GM03348 (cell line): ENCODE results near the gene CMTR1.
A peak's percentile ranks its signal among the peaks of the same experiment; 100 is the strongest.

Source experiments
- DNase-seq: peaks from one replicate; pipeline ENCODE4 v3.0.0; 2012; ENCODE audit warnings: low spot score

The CMTR1 gene

GRCh38 chr6:37479266-37479854 lies 46.3 kb downstream of the CMTR1 start:
- no peak for DNase-seq

- DNase-seq = no peak
These were observed 47.2 kb downstream of the CMTR1 start for GRCh38 chr6:37480118-37480736.

GRCh38 chr6:37480951-37481534 lies 48.0 kb downstream of the CMTR1 start:
- DNase-seq = no peak

DNA sequence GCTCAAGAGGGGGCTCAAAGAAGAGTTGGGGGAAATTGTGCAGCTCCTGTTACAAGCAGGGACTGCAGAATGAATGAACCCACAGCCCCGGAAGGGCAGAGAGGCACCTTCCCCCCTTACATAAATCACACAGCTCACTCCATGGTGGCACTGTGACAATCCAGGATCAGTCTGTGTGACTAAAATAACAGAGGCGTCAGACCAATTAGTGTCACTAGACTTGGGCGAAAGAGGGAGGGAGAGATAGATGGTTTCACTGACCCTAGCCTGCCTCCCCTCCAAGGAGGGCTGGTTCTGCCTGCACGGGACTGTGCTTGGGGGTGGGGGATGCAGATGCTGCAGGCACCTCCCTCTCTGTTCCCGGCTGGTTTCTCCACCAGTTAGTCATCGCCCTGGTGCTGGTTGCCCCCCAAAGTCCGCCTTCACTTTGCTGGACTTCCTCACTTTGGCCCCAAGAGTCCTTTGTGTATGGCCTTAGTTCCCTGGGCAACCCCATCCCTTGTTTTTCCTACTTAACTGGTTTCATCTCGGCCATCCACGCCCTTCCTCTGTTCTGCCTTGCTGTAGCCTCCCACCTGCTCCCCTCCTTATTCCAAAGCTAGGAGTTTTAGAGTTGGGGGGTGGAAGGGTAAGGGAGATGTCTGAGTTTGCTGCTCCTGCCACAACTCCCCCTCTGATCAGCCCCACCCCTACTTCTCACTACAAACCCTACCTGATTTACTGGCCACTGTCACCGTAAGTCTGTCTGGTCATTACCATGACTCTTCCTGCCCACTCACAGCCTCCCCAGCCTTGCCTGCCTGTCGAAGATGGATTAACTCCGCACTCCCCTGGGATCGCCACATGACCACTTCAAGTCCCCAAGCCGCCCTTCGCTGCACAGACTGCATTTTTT lies 48.9 kb downstream of the CMTR1 start:
- no peak for DNase-seq

DNA sequence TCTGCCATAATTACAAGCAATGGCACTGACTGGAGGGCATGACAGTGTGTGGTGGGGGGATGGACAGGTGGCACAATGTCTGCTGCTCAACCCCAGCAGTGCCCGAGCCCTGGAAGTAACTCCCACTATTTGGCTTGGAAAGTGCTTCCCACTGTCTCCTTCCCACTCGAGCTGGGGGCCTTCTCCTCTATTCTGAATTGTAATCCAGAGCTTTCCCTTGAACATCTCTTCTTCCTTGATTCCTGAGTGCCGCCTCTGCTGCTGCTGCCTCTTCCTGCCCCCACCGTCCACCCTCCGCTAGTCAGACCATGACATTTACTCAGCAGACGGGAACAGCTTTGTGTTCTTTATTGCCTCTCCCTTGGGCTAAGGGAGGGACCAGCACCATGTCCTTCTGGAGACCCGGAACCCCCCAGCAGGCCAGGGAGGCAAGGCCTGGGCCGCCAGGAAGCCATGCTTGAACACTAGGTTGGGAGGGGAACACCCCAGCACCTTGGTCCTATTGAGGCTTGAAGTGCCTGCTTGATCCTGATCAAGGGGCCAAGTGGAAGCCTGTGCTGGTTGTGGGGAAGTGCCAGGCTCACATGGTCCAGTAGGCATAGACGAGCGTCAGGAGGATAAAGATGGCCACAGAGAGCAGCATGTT lies 49.7 kb downstream of the CMTR1 start:
- DNase-seq = no peak

DNA sequence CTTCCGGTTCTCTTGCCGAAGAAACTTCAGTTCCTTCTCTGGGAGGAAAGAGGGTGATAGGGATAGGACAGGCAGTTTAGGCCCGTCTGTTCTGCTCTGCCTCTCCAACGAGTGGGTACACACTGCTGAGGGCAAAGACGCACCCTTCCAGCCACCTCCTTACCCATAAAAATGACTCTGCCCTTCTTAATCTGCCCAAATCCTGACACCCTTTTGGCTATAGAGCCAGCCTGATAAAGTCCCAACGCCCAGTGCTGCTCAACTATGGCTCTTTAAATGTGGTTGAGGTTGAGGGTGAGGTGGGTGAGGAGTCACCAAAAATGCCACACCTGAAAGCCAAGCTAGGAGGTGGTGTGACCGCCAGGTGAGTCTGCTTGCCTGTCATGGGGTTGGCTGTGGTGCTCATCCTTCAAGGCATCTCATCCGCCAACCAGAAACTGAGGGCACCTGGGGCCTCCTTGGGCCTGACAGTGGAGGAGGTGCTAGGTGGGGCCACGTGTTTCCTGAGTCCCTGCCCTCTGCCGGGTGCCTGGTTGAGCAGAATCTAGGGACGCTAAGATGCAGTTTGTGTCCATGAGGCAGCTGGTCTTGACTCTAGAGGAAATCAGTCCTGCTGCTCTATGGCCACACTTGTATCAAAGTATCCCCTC lies 50.4 kb downstream of the CMTR1 start:
- DNase-seq = no peak

GRCh38 chr6:37483917-37484785 lies 51.1 kb downstream of the CMTR1 start:
- peak; percentile 86 for DNase-seq

GRCh38 chr6:37484786-37485170 lies 51.8 kb downstream of the CMTR1 start:
- no peak for DNase-seq

DNA sequence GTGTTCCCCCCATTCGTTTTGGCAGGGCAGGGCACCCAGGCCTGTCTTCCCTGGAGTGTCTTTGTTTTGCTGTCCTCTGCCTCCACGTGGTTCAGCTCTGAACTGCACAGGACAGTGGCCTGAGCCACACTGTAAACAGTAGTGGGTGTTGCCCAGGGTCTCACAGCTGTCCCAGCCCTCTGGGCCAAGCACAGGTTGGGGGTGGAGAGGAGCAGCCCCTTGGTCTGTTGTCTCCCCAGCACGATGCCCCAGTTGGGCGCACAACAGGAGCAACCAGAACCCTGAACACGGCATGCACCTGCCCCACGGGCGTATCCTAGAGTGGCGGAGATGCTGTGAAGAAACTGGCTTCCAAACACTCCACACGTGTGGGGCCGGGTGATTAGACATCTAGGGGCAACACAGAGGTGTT lies 52.3 kb downstream of the CMTR1 start:
- no peak for DNase-seq

DNA sequence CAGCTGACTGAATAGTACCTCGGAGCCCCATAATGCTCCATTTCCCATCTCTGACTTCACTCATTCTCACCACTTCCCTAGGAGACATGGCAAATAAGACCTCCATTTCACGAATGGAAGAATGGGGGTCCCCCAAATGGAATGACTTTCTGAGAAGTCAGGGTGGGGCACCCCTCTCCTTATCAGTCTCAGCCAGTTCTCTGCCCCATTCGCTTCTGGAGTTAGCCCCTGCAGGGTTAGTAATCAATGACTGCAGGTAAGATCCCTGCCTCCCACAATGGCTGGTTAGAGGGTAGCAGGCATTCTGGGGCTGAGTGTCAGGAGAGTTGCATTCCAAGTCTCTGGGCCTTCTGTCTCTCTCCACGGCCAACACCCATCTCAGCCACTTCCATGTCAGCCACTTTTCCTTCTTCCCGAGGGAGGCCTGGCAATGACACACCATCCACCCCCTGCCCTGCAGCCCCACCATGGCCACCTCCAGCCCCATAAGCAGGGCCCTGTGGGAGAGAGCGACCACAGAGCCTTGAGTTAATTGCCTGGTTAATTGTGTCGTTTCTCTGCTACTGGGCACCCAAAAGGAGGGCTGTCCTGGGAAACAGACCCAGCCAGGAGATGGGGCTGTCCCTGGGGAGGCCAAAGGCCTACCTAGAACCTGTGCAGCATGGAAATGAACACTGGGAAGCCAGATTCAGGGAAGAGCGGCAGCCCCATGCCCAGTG lies 53.3 kb downstream of the CMTR1 start:
- DNase-seq = no peak

DNA sequence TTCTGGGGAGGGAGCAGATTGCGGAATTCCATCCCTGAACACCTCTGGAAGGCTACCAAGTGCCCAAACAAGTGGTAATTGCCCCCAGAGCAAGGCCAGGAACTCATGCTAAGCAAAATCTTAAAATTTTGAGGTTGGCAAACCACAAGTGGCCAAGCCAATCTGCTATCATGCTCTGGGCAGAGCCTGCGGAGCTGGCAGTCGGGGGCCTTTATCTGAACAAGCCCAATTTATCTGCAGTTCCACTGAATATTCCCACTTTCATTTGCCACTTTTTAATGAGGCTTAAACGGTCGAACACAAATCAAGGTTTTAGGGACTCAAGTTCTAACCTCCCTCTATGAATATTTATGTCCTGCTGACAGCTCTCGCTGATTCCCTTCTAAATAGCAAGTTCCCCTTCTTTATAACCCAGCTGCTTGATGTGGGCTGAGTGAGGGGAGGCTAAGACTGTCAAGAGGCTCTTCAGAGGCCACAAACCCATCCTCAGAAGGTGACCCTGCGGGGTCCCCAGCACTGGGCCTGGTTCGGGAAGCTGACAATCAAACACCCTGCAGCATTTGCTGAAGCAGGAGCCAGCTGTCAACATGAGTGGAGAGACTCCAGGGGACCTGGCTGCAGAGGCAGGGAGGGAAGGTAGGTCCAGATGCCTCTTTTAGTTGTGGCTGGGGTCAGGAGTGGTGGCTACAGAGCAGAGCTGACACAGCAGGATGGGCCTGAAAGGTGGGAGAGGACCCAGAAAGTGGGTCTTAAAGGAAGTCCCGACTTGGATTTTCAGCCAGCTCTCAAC lies 54.8 kb downstream of the CMTR1 start:
- DNase-seq = no peak

- DNase-seq = no peak
These were observed 55.5 kb downstream of the CMTR1 start for GRCh38 chr6:37488476-37488875.

- no peak for DNase-seq
These were observed 56.8 kb downstream of the CMTR1 start for GRCh38 chr6:37489697-37490336.

GRCh38 chr6:37490536-37491170 lies 57.6 kb downstream of the CMTR1 start:
- no peak for DNase-seq

GRCh38 chr6:37491171-37491829 lies 58.3 kb downstream of the CMTR1 start:
- no peak for DNase-seq

- DNase-seq = no peak
These were observed 58.8 kb downstream of the CMTR1 start for GRCh38 chr6:37491830-37492208.

DNA sequence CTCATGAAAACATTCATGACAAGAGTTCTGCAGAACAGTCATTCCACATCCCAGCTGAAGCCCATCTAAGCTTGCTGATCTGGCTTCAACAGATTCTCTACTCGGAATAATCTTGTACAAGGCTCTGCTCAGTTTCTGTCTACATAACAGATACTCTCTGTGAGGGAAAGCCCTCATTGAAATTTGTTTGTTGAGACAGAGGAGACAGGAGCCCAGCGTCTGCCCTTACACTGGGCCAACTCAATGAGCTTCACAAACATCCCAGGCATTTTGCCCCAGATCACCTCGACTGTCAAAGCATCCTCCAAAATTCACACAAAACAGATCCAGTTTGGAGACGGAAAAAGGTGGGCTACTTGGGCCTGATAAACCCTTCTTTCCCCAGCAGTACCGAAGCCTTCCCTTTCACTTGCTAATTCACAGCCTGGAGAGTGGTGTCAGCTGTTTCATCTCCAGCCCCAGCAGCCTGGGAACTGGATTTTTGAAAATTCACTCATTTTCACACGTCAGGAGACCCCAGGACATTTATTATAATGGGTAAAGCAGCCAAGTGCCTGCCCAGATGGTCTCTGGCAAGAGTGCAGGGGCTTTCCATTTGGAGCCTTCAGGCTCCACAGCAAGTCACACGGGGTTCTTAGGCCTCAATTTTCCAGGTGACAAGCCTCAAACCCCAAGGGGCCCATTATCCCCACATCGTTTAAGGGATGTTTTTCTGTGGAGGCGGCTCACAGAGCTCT lies 59.4 kb downstream of the CMTR1 start:
- DNase-seq = no peak
